Measurements from ENCODE around the gene PPME1.

The PPME1 gene

DNA sequence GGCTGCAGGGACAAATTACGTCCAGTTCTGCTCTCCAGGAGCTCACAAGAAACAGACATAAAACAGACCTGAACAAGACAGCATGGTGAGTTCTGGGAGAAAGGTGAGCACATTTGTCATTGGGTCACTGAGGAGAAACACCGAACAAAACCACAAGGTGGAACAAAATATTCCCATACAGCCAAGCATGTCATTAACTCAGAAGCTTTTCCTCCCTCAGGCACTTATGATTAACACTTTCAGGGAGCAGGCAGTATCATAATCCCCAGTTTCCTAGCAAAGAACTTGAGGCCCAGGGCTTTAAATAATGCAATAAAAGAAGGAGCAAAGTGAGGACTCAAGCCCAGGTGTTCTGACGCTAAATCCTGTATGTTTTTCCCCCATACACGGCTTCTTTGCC is 97.4 kb downstream of the PPME1 start:
- Histone ChIP-seq H3K4me1 (ENCODE audit: control insufficient read depth, insufficient read depth, low read length) (0 out of 2 replicates have a peak, but pooled peaks cover 3% of the 10 kb centered on the region), H3K36me3 (ENCODE audit: control insufficient read depth in 2 of 2, insufficient read depth in 1 of 2, low read length in 2 of 2) (no peaks in the 10 kb centered on the region), H3K9me3 (ENCODE audit: control insufficient read depth, insufficient read depth, low read depth, low read length) (no peaks in the 10 kb centered on the region), H3K4me3 (ENCODE audit: low read depth, low read length) (no peak overlapping the region), H3K27ac (ENCODE audit: extremely low read depth, low read depth, low read length) (no peak overlapping the region)
- POLR2A ChIA-PET, result no interaction called here
- CTCF ChIA-PET, result interaction anchor here (1.4 to 2.2 kb wide), 3 partner anchors 8 to 185 kb away, joined by 3 to 10 read pairs (median 7); no protein-coding TSS in a partner anchor
- TF ChIP-seq SP7 (tag by site-specific recombination; IDR thresholded peaks at IDR 0.05), result peak; percentile 75
- TF ChIP-seq, protein P1, sequence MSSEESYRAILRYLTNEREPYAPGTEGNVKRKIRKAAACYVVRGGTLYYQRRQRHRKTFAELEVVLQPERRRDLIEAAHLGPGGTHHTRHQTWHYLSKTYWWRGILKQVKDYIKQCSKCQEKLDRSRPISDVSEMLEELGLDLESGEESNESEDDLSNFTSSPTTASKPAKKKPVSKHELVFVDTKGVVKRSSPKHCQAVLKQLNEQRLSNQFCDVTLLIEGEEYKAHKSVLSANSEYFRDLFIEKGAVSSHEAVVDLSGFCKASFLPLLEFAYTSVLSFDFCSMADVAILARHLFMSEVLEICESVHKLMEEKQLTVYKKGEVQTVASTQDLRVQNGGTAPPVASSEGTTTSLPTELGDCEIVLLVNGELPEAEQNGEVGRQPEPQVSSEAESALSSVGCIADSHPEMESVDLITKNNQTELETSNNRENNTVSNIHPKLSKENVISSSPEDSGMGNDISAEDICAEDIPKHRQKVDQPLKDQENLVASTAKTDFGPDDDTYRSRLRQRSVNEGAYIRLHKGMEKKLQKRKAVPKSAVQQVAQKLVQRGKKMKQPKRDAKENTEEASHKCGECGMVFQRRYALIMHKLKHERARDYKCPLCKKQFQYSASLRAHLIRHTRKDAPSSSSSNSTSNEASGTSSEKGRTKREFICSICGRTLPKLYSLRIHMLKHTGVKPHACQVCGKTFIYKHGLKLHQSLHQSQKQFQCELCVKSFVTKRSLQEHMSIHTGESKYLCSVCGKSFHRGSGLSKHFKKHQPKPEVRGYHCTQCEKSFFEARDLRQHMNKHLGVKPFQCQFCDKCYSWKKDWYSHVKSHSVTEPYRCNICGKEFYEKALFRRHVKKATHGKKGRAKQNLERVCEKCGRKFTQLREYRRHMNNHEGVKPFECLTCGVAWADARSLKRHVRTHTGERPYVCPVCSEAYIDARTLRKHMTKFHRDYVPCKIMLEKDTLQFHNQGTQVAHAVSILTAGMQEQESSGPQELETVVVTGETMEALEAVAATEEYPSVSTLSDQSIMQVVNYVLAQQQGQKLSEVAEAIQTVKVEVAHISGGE (tag by site-specific recombination; conservative IDR thresholded peaks at IDR 0.05; ENCODE audit: low read depth), result no peak

DNA sequence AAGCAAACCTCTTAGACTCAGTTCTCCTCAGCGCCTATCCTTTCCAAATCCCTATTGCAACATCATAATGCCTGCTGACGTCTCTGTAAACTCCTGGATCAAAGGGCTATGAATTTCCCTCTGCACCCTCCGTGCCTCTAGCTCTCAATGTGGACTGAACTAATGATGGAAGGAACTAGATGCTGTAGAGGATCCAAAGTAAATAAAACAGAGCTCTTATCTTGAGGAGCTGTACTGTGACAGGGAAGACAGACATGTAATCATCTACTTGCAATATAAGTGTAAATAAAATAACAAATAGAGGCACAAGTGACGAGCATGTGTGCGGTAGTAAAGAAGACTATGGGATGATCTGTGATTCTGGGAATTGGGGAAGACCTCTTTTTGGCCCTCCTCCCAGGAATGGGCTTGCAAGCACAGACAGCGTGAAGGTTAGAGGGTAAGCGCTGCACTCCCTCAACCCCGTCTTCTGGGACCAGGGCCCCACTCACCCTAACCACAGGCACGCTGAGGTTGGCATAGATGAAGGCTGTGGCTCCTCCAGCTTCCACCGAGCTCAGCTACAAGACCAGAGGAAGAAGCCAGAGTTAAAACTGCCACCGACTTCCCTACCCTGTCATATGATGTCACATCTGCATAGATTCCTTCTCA is 98.2 kb downstream of the PPME1 start:
- POLR2A ChIA-PET, result no interaction called here
- CTCF ChIA-PET, result interaction anchor here (0.6 to 2.2 kb wide), 6 partner anchors 9 to 304 kb away, joined by 3 to 10 read pairs (median 4); no protein-coding TSS in a partner anchor
- H3K4me1 ChIP-seq (ENCODE audit: control insufficient read depth, insufficient read depth, low read length), result 0 out of 2 replicates have a peak, but pooled peaks cover 3% of the 10 kb centered on the region
- no peaks in the 10 kb centered on the region for H3K9me3 ChIP-seq (ENCODE audit: control insufficient read depth, insufficient read depth, low read depth, low read length)
- no peaks in the 10 kb centered on the region for H3K36me3 ChIP-seq (ENCODE audit: control insufficient read depth in 2 of 2, insufficient read depth in 1 of 2, low read length in 2 of 2)
- TF ChIP-seq ZNF521 (tag by site-specific recombination; IDR thresholded peaks at IDR 0.05) (no peak), ZBTB20 (tag by site-specific recombination; IDR thresholded peaks at IDR 0.05) (peak; percentile 35; the same call in 1 of the 2 replicates), SETDB1 (IDR thresholded peaks at IDR 0.05; ENCODE audit: insufficient read length, low read length) (no peak), ZNF76 (tag by site-specific recombination; IDR thresholded peaks at IDR 0.05; ENCODE audit: borderline replicate concordance, low read depth) (no peak), KLF16 (tag by site-specific recombination; IDR thresholded peaks at IDR 0.05) (no peak), FEZF1 (tag by site-specific recombination; IDR thresholded peaks at IDR 0.05) (no peak), ZNF785 (tag by site-specific recombination; IDR thresholded peaks at IDR 0.05) (no peak), OSR2 (tag by site-specific recombination; IDR thresholded peaks at IDR 0.05) (no peak), ZBTB1 (tag by site-specific recombination; IDR thresholded peaks at IDR 0.05) (no peak), ZNF629 (tag by site-specific recombination; IDR thresholded peaks at IDR 0.05) (no peak), GLI2 (tag by site-specific recombination; IDR thresholded peaks at IDR 0.05; ENCODE audit: borderline replicate concordance, low read depth) (no peak), ZNF350 (tag by site-specific recombination; IDR thresholded peaks at IDR 0.05) (no peak)
- TF ChIP-seq, protein P2, sequence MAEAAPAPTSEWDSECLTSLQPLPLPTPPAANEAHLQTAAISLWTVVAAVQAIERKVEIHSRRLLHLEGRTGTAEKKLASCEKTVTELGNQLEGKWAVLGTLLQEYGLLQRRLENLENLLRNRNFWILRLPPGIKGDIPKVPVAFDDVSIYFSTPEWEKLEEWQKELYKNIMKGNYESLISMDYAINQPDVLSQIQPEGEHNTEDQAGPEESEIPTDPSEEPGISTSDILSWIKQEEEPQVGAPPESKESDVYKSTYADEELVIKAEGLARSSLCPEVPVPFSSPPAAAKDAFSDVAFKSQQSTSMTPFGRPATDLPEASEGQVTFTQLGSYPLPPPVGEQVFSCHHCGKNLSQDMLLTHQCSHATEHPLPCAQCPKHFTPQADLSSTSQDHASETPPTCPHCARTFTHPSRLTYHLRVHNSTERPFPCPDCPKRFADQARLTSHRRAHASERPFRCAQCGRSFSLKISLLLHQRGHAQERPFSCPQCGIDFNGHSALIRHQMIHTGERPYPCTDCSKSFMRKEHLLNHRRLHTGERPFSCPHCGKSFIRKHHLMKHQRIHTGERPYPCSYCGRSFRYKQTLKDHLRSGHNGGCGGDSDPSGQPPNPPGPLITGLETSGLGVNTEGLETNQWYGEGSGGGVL (tag by site-specific recombination; IDR thresholded peaks at IDR 0.05), result no peak
- TF ChIP-seq, protein P3, sequence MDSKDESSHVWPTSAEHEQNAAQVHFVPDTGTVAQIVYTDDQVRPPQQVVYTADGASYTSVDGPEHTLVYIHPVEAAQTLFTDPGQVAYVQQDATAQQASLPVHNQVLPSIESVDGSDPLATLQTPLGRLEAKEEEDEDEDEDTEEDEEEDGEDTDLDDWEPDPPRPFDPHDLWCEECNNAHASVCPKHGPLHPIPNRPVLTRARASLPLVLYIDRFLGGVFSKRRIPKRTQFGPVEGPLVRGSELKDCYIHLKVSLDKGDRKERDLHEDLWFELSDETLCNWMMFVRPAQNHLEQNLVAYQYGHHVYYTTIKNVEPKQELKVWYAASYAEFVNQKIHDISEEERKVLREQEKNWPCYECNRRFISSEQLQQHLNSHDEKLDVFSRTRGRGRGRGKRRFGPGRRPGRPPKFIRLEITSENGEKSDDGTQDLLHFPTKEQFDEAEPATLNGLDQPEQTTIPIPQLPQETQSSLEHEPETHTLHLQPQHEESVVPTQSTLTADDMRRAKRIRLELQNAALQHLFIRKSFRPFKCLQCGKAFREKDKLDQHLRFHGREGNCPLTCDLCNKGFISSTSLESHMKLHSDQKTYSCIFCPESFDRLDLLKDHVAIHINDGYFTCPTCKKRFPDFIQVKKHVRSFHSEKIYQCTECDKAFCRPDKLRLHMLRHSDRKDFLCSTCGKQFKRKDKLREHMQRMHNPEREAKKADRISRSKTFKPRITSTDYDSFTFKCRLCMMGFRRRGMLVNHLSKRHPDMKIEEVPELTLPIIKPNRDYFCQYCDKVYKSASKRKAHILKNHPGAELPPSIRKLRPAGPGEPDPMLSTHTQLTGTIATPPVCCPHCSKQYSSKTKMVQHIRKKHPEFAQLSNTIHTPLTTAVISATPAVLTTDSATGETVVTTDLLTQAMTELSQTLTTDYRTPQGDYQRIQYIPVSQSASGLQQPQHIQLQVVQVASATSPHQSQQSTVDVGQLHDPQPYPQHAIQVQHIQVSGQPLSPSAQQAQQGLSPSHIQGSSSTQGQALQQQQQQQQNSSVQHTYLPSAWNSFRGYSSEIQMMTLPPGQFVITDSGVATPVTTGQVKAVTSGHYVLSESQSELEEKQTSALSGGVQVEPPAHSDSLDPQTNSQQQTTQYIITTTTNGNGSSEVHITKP (tag by site-specific recombination; IDR thresholded peaks at IDR 0.05), result peak; percentile 61
- H3K4me3 ChIP-seq (ENCODE audit: low read depth, low read length), result no peak overlapping the region
- H3K27ac ChIP-seq (ENCODE audit: extremely low read depth, low read depth, low read length), result no peak overlapping the region
